T-cell (primary cell): ENCODE measurements around the gene CSNK1A1. TPM values are rescaled to one million over a fixed set of nuclear protein-coding genes. Genes with fewer than 3 reads are reported as not detected.
"Not testable (repeated sequence)": the region's sequence is repeated elsewhere in the genome, so short reads cannot be mapped to it uniquely, and the experiment has no call there.

Experiments
- ATAC-seq, 4 experiments: fragments of 200-7000 bp in 3 of 4; fragments of 150-1000 bp in 1 of 4; cut with Tn5 transposase; replicated peaks in 1 of 4; 1 replicate in 3 of 4; 2 replicates in 1 of 4; pipeline ENCODE4 v1.10.0; 2021; ENCODE audit warnings: moderate library complexity in 3 of 4, mild to moderate bottlenecking in 2 of 4, moderate number of reproducible peaks in 1 of 4
- CTCF ChIA-PET, 2 donors: fragments of 300-600 bp; sonication (Branson Sonifier 250); formaldehyde crosslinking; loops; one replicate each; lab custom pipeline; 2022; ENCODE audit warnings: antibody characterized with exemption in 2 of 2; lab: Charles Lee
- POLR2A ChIA-PET, 2 donors: fragments of 300-600 bp; sonication (Branson Sonifier 250); formaldehyde crosslinking; loops; one replicate each; lab custom pipeline; 2022; ENCODE audit warnings: antibody characterized with exemption in 2 of 2; lab: Charles Lee
- DNase-seq, 35 experiments: peaks; one replicate each; pipeline versions ENCODE4 v3.0.0 to v3.0.0-alpha.2; 2013 to 2023
- H3K27ac ChIP-seq: one replicate; pipeline ENCODE4 v1.5.1; 2013; ENCODE audit warnings: low read length
- H3K27me3 ChIP-seq, 2 experiments: replicated peaks in 1 of 2; 1 replicate in 1 of 2; 2 replicates in 1 of 2; pipeline versions ENCODE4 v1.6.1 to v1.7.0; 2013; ENCODE audit warnings: low read length in 1 of 2, mixed read lengths in 1 of 2; ENCODE audit not compliant: control insufficient read depth in 2 of 2, insufficient read depth in 2 of 2; ENCODE audit errors: extremely low read depth in 1 of 2
- H3K36me3 ChIP-seq, 2 donors: 1 replicate in 1 of 2; 2 replicates in 1 of 2; pipeline versions ENCODE4 v1.6.1 to v1.7.0; 2013; ENCODE audit warnings: low read length in 1 of 2; ENCODE audit not compliant: control insufficient read depth in 2 of 2, insufficient read depth in 1 of 2; ENCODE audit errors: extremely low read depth in 1 of 2
- H3K4me1 ChIP-seq, 2 experiments: 1 replicate in 1 of 2; 2 replicates in 1 of 2; pipeline versions ENCODE4 v1.6.1 to v1.7.0; 2013; ENCODE audit warnings: low read length in 2 of 2, mixed read lengths in 1 of 2; ENCODE audit not compliant: insufficient read depth in 2 of 2, control insufficient read depth in 1 of 2; ENCODE audit errors: extremely low read depth in 1 of 2
- H3K4me3 ChIP-seq, 2 donors: 1 replicate in 1 of 2; 2 replicates in 1 of 2; pipeline versions ENCODE4 v1.5.1 to v1.7.0; 2013; ENCODE audit warnings: mild to moderate bottlenecking in 2 of 2, low read length in 1 of 2, moderate library complexity in 1 of 2; ENCODE audit not compliant: control insufficient read depth in 1 of 2; ENCODE audit errors: extremely low read depth in 1 of 2
- H3K9me3 ChIP-seq: 2 replicates; pipeline ENCODE4 v1.7.0; 2013
- H3K27ac Mint-ChIP-seq, 2 donors: one replicate each; pipeline ENCODE4 v1.8.0; 2020 to 2021; ENCODE audit warnings: mild to moderate bottlenecking in 2 of 2, mixed read lengths in 2 of 2
- H3K27me3 Mint-ChIP-seq, 2 donors: one replicate each; pipeline ENCODE4 v1.8.0; 2021 to 2022; ENCODE audit warnings: mixed read lengths in 2 of 2
- H3K36me3 Mint-ChIP-seq: one replicate; pipeline ENCODE4 v1.8.0; 2021; ENCODE audit warnings: mixed read lengths
- H3K4me1 Mint-ChIP-seq, 3 donors: one replicate each; pipeline ENCODE4 v1.8.0; 2020 to 2022; ENCODE audit warnings: mixed read lengths in 3 of 3, mild to moderate bottlenecking in 1 of 3
- H3K4me3 Mint-ChIP-seq, 3 donors: one replicate each; pipeline ENCODE4 v1.8.0; 2020 to 2022; ENCODE audit warnings: mild to moderate bottlenecking in 3 of 3, mixed read lengths in 3 of 3, moderate library complexity in 3 of 3
- H3K9me3 Mint-ChIP-seq, 3 donors: one replicate each; pipeline ENCODE4 v1.8.0; 2020 to 2022; ENCODE audit warnings: mixed read lengths in 3 of 3
- WGBS: methylation state at CpG from one replicate; pipeline ENCODE4 v1.1.5; 2013; ENCODE audit warnings: missing lambda C conversion rate; ENCODE audit not compliant: insufficient coverage; 5-methylcytosine and 5-hydroxymethylcytosine counted together
- total RNA-seq, 35 experiments: library from RNA in 6 of 35; stranded (reverse) in 6 of 35; fragments of 120-200 nt in 1 of 35; gene quantifications; one replicate each; pipeline versions ENCODE4 v1.2.1 to v1.2.4 and lab custom pipeline; 2013 to 2026

Gene CSNK1A1
- total RNA-seq, 5 donors from 2014 or later (not counting 1 experiment from before 2014, with no cell fraction given): 161 to 193 (median 178) TPM

GRCh38 chr5:149596712-149597111 is 45.5 kb upstream of the CSNK1A1 start:
- Histone ChIP-seq H3K27ac (no peak overlapping the region), H3K4me1 (no peaks in the 10 kb centered on the region), H3K27me3 (no peaks in the 10 kb centered on the region), H3K9me3 (no peaks in the 10 kb centered on the region), H3K4me3 (no peak overlapping the region), H3K36me3 (no peaks in the 10 kb centered on the region)
- peaks cover 0 to 7% (median 0%) of the 10 kb centered on the region in 3 donors for H3K4me1 Mint-ChIP-seq
- DNase-seq: no peak
- ChIA-PET CTCF (no interaction called here), POLR2A (no interaction called here)
- WGBS: 69% methylated on average over 1 of the region's 2 CpGs
- no peak for ATAC-seq
- H3K4me3 Mint-ChIP-seq: no peak overlapping the region
- H3K9me3 Mint-ChIP-seq: no peaks in the 10 kb centered on the region
- H3K27ac Mint-ChIP-seq: no peak overlapping the region
- H3K27me3 Mint-ChIP-seq: peaks cover 0 to 8% of the 10 kb centered on the region in 2 donors
- no peaks in the 10 kb centered on the region for H3K36me3 Mint-ChIP-seq

GRCh38 chr5:149595105-149595504 is 43.9 kb upstream of the CSNK1A1 start:
- H3K27me3 ChIP-seq, H3K36me3 Mint-ChIP-seq, ATAC-seq, H3K4me1 ChIP-seq, H3K4me3 ChIP-seq, H3K27ac Mint-ChIP-seq, H3K9me3 Mint-ChIP-seq, H3K4me1 Mint-ChIP-seq, POLR2A ChIA-PET, H3K9me3 ChIP-seq, H3K27ac ChIP-seq, H3K27me3 Mint-ChIP-seq, H3K4me3 Mint-ChIP-seq, DNase-seq, H3K36me3 ChIP-seq: not testable (repeated sequence)
- WGBS: 100% methylated on average over 1 of the region's 3 CpGs
- CTCF ChIA-PET: interaction anchor here in 1 of 2 donors (0.5 kb wide), 1 partner anchor 29 kb away, joined by 3 read pairs; no protein-coding TSS in a partner anchor

- H3K9me3 ChIP-seq: no peaks in the 10 kb centered on the region
- DNase-seq (no peak), ATAC-seq (no peak)
- H3K36me3 ChIP-seq: no peaks in the 10 kb centered on the region
- Mint-ChIP-seq H3K36me3 (no peaks in the 10 kb centered on the region), H3K4me1 (peaks cover 0 to 7% (median 0%) of the 10 kb centered on the region in 3 donors), H3K27ac (no peak overlapping the region), H3K4me3 (no peak overlapping the region), H3K9me3 (no peaks in the 10 kb centered on the region), H3K27me3 (peaks cover 0 to 8% of the 10 kb centered on the region in 2 donors)
- H3K27ac ChIP-seq: no peak overlapping the region
- no peaks in the 10 kb centered on the region for H3K4me1 ChIP-seq
- ChIA-PET CTCF (interaction anchor here in 1 of 2 donors (0.9 kb wide), 1 partner anchor 235 kb away, joined by 4 read pairs; no protein-coding TSS in a partner anchor), POLR2A (no interaction called here)
- H3K4me3 ChIP-seq: no peak overlapping the region
- no CpG with 5 or more reads among the region's 5 CpGs for WGBS
- H3K27me3 ChIP-seq: peaks cover 0 to 4% of the 10 kb centered on the region in 2 experiments
Measured at GRCh38 chr5:149594206-149594895, 43.1 kb upstream of the CSNK1A1 start.

- Histone ChIP-seq H3K4me1 (no peaks in the 10 kb centered on the region), H3K4me3 (no peak overlapping the region), H3K27ac (no peak overlapping the region), H3K36me3 (no peaks in the 10 kb centered on the region), H3K9me3 (no peaks in the 10 kb centered on the region), H3K27me3 (peaks cover 0 to 4% of the 10 kb centered on the region in 2 experiments)
- ChIA-PET POLR2A (no interaction called here), CTCF (interaction anchor here in 1 of 2 donors (0.9 kb wide), 1 partner anchor 236 kb away, joined by 4 read pairs; no protein-coding TSS in a partner anchor)
- H3K4me1 Mint-ChIP-seq: peaks cover 0 to 7% (median 0%) of the 10 kb centered on the region in 3 donors
- peaks cover 0 to 8% of the 10 kb centered on the region in 2 donors for H3K27me3 Mint-ChIP-seq
- 86% methylated on average over 1 of the region's 2 CpGs for WGBS
- H3K4me3 Mint-ChIP-seq: no peak overlapping the region
- DNase-seq (no peak), ATAC-seq (no peak)
- H3K27ac Mint-ChIP-seq: no peak overlapping the region
- no peaks in the 10 kb centered on the region for H3K9me3 Mint-ChIP-seq
- H3K36me3 Mint-ChIP-seq: no peaks in the 10 kb centered on the region
Measured at GRCh38 chr5:149593370-149593769, 42.1 kb upstream of the CSNK1A1 start.

GRCh38 chr5:149588936-149589335 is 37.7 kb upstream of the CSNK1A1 start:
- H3K4me3 Mint-ChIP-seq: no peak overlapping the region
- H3K27ac ChIP-seq: no peak overlapping the region
- no peaks in the 10 kb centered on the region for H3K4me1 ChIP-seq
- ATAC-seq (no peak), DNase-seq (no peak)
- no peaks in the 10 kb centered on the region for H3K36me3 Mint-ChIP-seq
- no peaks in the 10 kb centered on the region for H3K27me3 Mint-ChIP-seq
- no peaks in the 10 kb centered on the region for H3K4me1 Mint-ChIP-seq
- H3K27ac Mint-ChIP-seq: no peak overlapping the region
- ChIA-PET POLR2A (interaction anchor here in 1 of 2 donors (1.0 kb wide), 1 partner anchor 328 kb away, joined by 4 read pairs; no protein-coding TSS in a partner anchor), CTCF (interaction anchor here in 1 of 2 donors (0.6 kb wide), 1 partner anchor 338 kb away, joined by 5 read pairs; no protein-coding TSS in a partner anchor)
- H3K36me3 ChIP-seq: no peaks in the 10 kb centered on the region
- no peaks in the 10 kb centered on the region for H3K9me3 ChIP-seq
- peaks cover 0 to 4% of the 10 kb centered on the region in 2 experiments for H3K27me3 ChIP-seq
- no CpG with 5 or more reads among the region's 1 CpG for WGBS
- H3K4me3 ChIP-seq: no peak overlapping the region
- H3K9me3 Mint-ChIP-seq: no peaks in the 10 kb centered on the region

GRCh38 chr5:149586708-149587318 is 35.6 kb upstream of the CSNK1A1 start:
- Mint-ChIP-seq H3K27ac (no peak overlapping the region), H3K36me3 (no peaks in the 10 kb centered on the region), H3K27me3 (peaks cover 0 to 4% of the 10 kb centered on the region in 2 donors), H3K4me3 (no peak overlapping the region), H3K9me3 (no peaks in the 10 kb centered on the region), H3K4me1 (peaks cover 0 to under 1% (median 0%) of the 10 kb centered on the region in 3 donors)
- Histone ChIP-seq H3K4me1 (peaks cover 0 to 2% of the 10 kb centered on the region in 2 experiments), H3K36me3 (no peaks in the 10 kb centered on the region), H3K9me3 (no peaks in the 10 kb centered on the region), H3K27ac (no peak overlapping the region), H3K4me3 (no peak overlapping the region), H3K27me3 (peaks cover 0 to 4% of the 10 kb centered on the region in 2 experiments)
- DNase-seq: no peak
- ATAC-seq: no peak
- ChIA-PET POLR2A (interaction anchor here in 1 of 2 donors (0.7 kb wide), 1 partner anchor 288 kb away, joined by 4 read pairs; no protein-coding TSS in a partner anchor), CTCF (interaction anchor here in 1 of 2 donors (1.6 kb wide), 1 partner anchor 24 kb away, joined by 3 read pairs; no protein-coding TSS in a partner anchor)
- WGBS: no CpG with 5 or more reads among the region's 1 CpG
